ENCODE measurements around the gene HELZ.

The HELZ gene

DNA sequence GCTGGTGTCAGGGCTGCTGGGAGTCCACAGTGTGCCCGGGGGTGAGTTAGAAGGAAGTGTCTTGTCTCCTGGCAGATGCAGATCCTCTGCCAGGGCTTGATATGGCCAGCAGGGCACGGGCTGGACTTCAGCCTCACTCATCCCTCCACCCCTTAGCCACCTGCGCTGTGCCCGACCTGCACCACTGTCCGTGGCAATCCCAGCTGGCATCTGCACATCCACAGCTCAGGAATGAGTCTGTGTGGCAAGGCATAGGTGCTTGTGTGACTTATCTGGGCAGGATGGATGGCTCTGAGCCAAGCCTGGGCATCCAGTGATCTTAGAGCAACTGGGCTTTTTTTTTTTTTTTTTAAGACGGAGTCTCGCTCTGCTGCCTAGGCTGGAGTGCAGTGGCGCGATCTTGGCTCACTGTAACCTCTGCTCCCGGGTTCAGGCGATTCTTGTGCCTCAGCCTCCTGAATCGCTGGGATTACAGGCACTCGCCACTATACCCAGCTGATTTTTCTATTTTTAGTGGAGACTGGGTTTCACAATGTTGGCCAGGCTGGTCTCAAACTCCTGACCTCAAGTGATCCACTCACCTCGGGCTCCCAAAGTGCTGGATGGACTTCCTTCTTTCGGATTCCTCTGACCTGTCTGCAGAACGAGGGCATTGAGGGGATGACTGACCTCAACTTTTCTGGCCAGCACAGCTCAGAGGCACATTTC is 223.1 kb downstream of the HELZ start:
- TF ChIP-seq, protein P1, sequence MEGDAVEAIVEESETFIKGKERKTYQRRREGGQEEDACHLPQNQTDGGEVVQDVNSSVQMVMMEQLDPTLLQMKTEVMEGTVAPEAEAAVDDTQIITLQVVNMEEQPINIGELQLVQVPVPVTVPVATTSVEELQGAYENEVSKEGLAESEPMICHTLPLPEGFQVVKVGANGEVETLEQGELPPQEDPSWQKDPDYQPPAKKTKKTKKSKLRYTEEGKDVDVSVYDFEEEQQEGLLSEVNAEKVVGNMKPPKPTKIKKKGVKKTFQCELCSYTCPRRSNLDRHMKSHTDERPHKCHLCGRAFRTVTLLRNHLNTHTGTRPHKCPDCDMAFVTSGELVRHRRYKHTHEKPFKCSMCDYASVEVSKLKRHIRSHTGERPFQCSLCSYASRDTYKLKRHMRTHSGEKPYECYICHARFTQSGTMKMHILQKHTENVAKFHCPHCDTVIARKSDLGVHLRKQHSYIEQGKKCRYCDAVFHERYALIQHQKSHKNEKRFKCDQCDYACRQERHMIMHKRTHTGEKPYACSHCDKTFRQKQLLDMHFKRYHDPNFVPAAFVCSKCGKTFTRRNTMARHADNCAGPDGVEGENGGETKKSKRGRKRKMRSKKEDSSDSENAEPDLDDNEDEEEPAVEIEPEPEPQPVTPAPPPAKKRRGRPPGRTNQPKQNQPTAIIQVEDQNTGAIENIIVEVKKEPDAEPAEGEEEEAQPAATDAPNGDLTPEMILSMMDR (IDR thresholded peaks at IDR 0.05; ENCODE audit: low read depth, low read length, missing control alignments), result no peak
- in situ Hi-C loops (cut with HindIII; ENCODE audit: low sequenced_read_pairs), result no loop called here
- DNase-seq (ENCODE audit: low read depth), result no peak
- no peak overlapping the region for H3K4me3 ChIP-seq (ENCODE audit: low read depth, low read length)

DNA sequence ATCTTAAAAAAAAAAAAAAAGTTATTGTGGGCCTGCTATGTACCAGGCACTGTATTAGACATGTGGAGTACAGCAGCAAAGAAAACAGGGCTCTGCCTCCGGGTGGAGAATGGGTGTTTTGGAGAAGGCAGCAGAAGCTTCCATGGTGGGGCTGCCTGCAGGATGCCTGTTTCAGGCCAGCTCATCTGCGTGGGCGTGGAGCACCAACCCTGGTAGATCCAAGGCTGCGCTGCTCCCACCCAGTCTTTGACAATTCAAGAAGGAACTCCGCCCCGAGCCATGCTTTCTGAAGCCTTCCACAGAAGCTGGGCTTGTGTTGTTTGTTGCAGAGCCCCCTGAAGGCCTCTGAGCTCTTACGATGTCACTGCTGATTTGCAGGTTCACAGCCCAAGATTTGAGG is 223.8 kb downstream of the HELZ start:
- DNase-seq (ENCODE audit: low read depth), result no peak
- in situ Hi-C loops (cut with HindIII; ENCODE audit: low sequenced_read_pairs), result no loop called here
- H3K4me3 ChIP-seq (ENCODE audit: low read depth, low read length), result no peak overlapping the region
- TF ChIP-seq, protein P1 (IDR thresholded peaks at IDR 0.05; ENCODE audit: low read depth, low read length, missing control alignments), result no peak

All from astrocyte of the cerebellum (primary cell).